GM12874 (cell line): ENCODE data around the gene TAGLN.
A peak's percentile ranks its signal among the peaks of the same experiment; 100 is the strongest.

Source experiments
- CTCF ChIP-seq: IDR thresholded peaks from 2 replicates; pipeline ENCODE4 v1.5.1; 2011; ENCODE audit warnings: low read depth, mild to moderate bottlenecking, control low read depth, low read length, moderate library complexity; ENCODE audit not compliant: insufficient read depth

Gene TAGLN

DNA sequence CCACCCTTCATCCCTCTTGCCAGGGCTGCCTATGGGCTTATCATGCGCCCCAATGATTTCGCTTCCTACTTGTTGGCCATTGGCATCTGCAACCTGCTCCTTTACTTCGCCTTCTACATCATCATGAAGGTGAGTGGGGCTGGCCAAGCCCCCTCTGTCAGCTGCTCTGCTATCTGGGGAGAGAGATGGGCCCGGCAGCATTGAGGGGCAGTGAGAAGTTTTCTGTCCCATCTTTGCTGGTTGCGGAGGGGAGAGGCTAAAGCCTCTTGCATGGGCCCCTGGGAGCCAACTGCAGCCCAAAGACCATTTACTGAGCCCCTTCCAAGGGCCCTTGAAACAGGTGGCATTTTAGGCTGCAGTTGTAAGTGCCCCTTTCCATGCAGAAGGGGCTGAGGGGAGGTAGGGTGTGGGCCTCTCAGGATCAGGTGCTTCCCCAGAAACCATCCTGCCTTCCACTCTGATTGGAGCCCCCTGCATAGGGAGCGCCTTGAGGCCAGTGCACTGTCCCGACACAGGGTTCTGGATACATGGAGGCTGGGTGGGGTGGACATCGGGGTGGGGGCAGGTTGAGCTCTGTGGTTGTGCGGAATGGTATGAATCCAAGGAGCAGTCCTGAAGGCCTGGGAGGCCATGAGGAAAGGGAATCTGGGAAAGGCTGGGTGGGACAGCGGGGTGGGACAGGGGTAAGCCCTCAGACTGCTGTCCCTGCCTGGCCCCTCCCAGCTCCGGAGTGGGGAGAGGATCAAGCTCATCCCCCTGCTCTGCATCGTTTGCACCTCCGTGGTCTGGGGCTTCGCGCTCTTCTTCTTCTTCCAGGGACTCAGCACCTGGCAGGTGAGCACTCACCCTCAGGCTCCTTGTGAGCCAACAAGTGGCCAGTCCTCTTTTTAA lies 5.8 kb upstream of the TAGLN start:
- TF ChIP-seq CTCF = no peak

- no peak for TF ChIP-seq CTCF
Observed at GRCh38 chr11:117194267-117194666, 4.9 kb upstream of the TAGLN start.

DNA sequence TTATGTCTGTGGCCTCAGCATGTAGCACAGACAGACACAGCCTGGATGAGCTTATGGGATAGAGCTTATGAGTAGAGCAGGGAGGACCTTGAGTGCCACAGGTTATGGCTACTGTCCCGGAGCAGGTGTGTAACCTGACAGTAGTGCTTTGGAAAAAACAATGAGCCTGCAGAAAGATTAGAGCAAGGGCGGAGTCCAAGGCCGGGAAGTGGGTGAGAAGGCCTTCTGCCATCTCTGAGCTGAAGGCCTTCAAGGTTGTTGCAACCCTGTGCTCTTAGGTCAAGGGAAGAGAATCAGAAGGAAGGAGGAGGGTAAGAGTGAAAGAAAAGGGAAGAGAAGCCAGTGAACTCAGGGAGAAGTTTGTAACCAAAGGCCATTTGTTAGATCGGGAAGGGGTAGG lies 3.9 kb upstream of the TAGLN start:
- no peak for TF ChIP-seq CTCF

DNA sequence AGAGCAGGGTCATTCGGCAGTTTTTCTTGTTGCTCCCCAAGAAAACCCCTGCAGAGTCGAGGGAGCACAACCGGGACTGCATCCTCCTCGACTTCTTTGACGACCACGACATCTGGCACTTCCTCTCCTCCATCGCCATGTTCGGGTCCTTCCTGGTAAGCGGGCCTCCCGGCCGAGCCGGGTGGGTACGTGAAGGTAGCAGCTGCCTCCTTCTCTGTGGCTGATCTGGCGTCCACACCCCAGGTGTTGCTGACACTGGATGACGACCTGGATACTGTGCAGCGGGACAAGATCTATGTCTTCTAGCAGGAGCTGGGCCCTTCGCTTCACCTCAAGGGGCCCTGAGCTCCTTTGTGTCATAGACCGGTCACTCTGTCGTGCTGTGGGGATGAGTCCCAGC lies 3.4 kb upstream of the TAGLN start:
- no peak for TF ChIP-seq CTCF

DNA sequence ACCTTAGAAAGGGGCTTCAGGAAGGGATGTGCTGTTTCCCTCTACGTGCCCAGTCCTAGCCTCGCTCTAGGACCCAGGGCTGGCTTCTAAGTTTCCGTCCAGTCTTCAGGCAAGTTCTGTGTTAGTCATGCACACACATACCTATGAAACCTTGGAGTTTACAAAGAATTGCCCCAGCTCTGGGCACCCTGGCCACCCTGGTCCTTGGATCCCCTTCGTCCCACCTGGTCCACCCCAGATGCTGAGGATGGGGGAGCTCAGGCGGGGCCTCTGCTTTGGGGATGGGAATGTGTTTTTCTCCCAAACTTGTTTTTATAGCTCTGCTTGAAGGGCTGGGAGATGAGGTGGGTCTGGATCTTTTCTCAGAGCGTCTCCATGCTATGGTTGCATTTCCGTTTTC lies 2.2 kb upstream of the TAGLN start:
- no peak for TF ChIP-seq CTCF

- peak; percentile 43 for TF ChIP-seq CTCF
Observed at GRCh38 chr11:117197516-117198456, 1.4 kb upstream of the TAGLN start.

DNA sequence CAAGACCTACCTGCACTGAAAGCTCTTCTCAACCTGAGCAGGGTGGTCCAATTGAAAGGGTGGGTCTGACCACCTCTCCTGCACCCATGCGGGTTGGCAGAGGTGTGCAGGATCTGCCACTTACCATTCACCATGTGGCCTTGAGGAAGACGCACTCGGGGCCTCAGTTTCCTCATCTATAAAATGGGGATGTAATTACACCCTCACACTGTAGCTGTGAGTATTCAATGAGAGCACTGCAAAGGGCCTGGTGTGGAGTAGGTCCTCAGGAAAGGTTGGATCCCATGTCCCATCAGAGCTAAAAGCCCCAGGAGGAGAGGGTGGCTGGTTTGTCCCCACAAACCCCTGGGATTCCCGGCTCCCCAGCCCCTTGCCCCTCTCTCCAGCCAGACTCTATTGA lies 557 bp upstream of the TAGLN start:
- no peak for TF ChIP-seq CTCF
